GM21825 (cell line): ENCODE data around the gene FHIT.
"Not testable (repeated sequence)": the region's sequence is repeated elsewhere in the genome, so short reads cannot be mapped to it uniquely, and the experiment has no call there.

Experiments used
- ATAC-seq: cut with Tn5 transposase; IDR thresholded peaks from one replicate; pipeline ENCODE4 v1.9.1; 2021; ENCODE audit warnings: mild to moderate bottlenecking, moderate library complexity; ENCODE audit not compliant: unreplicated experiment

Gene FHIT

DNA sequence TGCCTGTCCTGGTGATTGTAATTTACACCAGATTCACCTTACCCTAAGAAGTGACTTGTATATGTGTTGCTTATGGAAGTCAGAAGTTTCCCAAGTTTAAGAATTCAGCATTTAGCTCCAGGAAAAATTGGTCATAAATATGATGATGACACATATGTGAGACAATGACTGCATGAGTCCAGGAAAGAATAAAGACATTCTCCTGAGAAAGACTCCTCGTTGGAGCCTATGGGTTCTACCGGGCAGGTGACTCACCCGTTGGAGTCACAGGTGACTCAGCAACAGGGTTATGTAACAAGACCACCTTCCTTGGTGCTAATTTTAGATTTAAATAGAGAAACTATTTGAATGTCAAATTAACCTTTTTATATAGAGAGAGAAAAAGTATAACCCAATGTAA, 662.4 kb downstream of the FHIT start:
- no peak for ATAC-seq

DNA sequence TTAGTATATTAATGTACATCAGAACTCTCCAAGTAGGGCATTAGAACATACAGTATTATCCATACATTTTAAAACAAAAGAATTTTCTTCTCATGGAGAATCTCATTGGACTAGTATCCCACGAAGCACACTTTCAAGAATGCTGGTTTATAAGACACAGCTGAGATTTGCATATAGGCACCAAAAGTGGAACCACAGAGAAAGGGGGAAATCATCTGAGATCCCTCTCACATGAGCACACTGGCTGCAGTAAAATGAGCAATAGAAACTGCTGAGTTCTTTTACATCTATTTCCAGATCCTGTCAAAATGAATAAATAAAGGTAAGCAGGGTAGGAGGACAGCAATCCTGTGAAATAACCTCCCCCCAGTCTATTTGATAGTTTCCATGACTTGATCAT, 665.3 kb downstream of the FHIT start:
- no peak for ATAC-seq

DNA sequence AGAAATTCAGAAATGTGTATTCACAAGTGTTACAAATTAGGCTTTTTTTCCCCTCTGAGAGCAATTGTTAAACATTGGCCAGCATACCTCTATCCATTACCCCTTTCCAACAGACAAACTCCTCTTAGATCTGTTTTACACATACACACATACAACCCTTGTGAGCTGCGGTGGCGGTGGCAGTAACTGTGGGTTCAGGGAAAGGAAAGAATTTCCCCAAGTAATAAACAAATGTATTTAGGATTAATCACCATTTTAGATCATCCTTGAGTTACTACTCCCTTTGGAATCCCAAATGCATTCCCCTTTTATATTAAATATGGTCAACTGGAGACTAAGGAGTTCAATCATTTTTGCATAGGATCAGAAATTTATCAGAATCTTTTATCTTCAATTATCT, 667.0 kb downstream of the FHIT start:
- no peak for ATAC-seq

DNA sequence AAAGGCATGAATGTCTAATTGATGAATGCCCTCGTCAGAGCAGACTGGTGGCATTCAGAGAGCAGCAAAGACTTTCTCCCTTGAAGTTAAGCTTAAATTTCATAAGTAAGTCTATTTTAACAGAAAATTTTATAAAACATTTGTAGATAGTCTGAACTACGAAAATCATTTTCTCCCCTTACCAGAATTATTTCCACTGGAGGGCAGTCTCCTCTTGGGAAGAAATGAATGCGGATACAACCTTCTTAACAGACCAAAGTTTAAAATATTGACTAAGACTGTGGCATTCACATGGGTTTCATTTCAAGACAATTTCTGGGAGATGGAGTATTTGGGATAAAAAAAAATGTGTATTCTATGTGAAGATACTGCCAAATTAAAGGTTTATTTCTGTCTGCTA, 669.0 kb downstream of the FHIT start:
- ATAC-seq: no peak

DNA sequence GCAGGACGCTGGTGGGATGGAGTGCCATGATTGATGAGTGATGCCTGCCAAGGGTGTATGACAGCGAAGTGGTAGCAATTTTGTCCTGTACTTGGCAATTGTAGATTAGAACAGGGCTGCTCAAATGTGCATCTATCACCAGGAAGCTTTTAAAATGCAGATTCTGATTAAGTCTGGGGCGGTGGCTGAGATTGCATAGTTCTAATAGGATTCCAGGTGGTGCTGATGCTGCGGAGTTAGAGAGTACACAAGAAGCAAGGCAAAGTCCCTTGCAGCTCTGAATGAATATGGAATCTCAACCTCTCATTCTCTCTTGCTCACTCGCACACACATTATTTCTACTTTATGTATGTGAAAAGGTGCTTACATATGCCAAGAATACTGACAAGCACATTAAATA, 670.4 kb downstream of the FHIT start:
- ATAC-seq: no peak

DNA sequence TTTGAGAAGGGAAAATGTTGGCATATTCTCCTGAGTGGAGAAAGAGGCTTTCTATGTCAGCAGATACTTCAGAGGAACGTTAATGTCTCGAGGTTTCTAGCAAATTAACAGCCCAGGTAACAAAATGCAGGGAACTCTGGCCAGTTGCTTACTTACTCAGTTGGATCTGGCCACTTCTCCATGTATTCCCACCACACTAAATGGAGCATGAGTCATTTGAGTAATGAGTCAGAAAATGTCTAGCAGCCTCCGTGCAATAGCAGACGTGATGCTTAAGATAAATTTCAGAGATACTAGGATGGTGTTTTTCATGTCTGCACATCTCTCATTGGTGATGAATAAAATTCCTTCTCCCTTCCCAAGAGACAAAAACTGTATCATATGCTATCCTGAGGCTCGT, 671.5 kb downstream of the FHIT start:
- ATAC-seq: no peak

DNA sequence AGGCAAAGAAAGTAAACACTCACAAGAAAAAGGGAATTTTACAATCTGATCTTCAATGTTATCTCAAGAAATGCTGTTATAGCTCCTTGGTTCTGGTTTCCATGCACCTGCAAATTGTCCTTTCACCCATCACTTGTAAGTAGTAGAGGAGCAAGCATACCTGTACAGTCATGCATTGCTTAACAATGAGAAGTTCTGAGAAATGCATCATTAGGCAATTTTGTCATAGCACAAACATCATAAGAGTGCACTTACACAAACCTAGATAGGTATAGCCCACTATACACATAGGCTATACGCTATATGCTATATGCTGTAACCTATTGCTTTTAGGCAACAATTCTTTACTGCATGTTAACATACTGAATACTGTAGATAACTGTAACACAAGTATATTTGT, 672.3 kb downstream of the FHIT start:
- ATAC-seq: no peak

DNA sequence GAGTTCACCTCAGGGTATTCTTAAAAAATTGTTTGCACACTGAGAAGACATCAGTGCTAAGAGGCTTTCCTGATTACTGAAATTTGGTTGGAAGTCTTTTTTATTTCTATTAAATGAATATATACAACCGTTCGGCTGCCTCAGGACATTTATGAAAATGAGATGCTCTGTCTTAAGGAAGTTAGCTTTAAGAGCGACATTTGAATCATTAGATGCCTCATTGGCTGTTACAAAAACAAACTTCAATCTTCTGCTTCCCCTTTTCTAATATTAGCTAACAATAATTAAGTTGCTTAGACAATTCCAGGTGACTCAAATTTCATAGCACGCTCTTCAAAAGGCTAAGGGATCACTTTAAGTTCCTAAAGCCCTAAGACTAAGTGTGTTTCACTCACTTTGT, 673.7 kb downstream of the FHIT start:
- no peak for ATAC-seq

DNA sequence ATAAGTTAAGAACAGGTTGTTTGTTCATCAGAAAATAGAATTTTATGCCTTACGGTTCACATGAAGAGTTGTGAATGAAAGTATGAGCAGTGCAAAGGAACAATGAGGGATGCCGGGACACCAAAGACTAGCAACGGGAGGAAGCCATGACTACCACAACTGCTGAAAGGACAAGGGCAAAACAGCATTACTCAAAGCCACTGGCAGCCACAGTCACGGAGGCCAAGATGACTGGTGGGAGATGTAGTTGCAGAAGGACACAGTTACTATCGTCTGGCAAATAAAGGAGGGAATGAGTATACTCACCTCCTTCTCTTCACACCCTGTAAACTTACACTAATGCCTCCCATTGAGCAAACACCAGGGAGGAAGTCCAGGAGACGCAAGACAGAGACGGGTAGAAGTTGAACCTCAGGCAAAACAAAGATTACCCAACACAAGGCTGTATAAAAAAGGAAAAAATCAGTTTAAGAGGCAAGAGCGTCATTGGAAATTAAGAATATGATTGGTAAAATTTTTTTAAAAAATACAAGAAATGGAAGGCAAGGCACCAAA, 675.5 kb downstream of the FHIT start:
- ATAC-seq: no peak

DNA sequence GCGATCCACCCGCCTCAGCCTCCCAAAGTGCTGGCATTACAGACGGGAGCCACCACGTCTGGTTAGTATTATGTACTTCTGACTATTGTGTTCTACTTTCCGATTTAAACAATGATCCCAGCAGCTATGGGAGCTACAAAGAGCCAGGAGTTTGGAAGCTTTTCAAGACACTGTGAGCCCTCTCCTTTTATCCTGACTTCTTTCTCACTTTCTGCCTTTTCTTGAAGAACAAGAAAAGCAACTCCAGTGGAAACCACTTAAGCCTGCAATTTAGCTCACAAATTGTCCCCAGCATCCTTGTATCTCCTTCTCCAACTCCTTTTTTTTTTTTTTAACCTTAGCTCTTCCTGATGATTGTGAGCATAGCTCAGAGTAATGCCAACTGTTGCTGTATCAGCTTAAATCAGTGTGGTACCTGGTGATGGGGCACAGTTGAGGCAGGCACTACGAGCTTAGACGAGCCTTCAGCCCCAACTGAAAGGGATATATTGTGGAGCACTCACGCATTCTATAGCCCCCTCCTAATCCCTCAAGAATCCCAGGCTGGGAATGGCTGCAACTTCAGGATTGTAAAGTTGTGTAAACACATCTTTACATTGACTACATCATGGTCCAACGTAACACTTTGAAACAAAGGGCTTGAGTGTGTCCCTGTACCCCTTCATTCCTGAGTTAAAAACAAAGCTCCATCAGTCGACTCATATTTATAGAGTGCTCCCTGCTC, 677.0 kb downstream of the FHIT start:
- no peak for ATAC-seq

DNA sequence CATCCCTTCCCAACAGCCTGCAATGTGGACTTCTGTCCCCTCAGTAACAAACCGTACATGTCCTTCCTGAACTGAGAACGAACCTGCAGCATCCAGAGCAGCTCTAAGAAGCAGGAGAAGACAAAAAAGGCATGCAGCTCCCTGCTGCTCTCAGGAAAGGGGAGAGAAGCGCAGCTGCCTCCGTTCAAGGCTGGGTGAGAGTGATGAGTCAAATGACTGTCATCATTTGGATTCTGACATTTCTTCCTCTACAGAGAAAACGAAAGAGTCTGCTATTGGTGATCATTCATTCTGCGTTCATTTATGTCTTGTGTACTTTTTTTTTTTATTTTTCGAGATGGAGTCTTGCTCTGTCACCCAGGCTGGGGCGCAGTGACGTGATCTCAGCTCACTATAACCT, 677.8 kb downstream of the FHIT start:
- ATAC-seq: no peak

DNA sequence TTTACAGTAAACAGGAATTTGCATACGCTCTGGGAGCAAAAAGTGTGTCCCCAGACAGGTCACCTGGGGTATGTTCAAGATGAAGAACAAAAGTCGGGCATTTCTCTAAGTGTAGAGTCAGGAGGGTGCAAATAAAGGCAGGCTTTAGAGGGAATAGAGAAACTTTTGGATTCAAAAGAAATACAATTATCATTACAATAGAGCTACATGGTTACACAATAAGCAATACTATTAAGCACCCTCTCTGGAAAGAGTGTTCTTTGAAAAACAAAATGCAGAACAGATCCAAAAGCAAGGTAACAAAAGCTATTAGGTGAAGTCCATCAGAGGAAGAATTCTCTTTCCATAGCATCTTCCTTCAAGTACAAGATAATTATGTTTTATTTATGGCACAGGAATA, 679.7 kb downstream of the FHIT start:
- no peak for ATAC-seq

DNA sequence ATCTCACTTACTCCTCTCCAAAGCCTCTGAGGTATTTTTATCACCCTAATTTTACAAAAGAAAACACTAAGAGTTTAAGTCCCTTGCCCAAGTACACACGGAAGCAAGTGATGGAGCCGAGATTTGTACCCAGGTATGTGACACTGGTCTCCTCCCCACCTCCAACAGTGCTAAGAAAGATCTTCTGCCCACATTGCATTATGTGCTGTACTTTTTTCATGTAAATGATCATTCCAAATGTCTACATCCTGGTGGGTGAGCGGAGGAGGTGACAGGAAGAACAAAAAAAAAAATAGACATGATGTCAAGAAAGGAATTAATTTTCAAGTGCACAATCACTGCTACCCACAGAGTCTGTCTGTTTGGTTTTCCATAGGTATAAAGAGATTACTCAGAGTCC, 694.1 kb downstream of the FHIT start:
- no peak for ATAC-seq

DNA sequence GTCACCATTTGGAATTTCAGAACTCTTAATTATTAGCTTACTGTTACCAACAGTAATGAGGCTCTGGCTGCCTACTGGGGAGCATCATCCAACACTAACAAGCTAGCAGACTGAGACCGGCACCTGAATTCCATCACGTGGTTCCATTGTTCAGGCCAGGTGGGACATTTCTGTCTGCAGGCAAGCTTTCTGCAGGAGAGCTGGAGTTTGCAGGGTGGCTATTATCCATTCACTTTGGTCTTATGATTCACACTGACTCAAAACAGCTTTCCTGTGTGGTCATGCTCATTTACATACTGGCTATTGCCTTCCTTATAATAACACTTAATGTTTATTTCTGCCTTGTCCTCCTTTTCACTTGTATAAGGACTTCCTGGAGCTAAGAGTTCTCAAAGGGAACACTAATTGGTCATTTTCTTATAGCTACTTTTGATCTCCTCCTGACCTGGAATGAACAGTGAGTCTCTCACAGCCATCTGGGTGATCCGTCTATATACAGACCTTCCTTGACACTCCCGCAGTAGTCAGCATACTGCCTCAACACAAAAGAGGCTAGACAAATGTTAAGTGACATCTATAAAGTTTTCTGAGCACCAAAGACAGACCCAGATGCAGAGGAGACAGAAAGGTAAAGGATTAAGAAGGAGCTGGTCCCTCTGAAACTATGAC, 695.4 kb downstream of the FHIT start:
- peak; percentile 91 for ATAC-seq

DNA sequence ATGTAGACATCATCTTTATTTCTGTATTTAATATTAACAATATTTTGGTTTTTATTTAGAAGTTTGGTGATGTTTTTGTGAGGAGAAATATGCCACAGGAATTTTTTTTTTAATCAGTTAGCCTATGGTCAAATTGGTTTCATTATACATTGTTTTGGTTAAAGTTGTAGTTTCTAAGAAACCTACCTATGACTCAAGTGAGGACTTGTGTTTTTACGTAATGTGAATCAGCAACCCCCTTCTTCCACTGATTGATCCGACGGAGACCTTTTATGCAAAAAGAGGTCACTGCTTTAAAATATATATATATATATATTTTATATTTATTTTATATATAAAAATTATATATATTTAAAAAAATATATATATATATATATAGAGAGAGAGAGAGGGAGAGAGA, 698.1 kb downstream of the FHIT start:
- no peak for ATAC-seq

DNA sequence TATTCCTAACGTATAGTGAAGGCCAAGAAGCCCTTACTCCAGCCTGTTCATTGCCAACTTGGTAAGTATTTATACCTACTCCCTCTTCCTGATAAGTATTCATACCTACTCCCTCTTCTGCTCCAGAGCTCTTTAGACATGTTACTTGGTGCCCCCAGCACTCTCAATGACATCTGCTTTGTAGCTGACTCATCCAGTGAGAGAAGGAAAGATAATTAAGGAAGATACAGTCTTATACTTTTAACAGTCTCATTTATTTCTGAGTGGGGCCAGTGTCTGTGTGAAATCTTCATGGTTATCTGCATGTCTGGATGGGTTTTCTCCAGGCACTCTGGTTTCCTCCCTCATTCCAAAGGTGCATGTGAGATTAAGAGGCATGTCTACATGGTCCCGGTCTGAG, 698.7 kb downstream of the FHIT start:
- no peak for ATAC-seq

DNA sequence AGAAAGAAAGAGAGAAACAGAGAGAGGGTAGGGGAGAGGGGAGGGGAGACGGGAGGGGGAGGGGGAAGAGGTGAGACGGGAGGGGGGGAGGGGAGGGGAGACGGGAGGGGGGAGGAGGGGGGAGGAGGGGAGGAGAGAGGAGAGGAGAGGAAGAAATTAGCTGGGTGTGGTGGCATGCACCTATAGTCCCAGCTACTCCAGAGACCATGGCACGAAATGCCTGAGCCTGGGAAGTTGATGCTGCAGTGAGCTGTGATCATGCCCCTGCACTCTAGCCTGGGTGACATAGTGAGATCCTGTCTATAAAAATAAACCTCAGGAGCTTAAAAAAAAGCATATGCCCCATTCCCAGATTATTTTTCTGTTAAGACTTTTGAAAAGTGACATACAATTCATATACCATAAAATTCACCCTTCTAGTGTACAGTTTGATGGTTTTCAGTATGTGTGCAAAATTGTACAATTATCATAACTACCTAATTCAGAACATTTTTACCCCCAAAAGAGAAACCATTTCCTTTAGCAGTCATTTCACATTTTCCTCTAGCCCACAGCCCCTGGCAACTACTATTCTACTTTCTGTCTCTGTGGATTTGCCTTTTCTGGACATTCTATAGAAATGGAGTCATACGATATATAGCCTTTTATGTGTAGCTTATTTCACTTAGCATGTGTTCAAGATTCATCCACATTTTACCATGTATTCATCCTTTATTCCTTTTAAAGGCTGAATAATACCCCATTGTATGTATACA, 699.6 kb downstream of the FHIT start:
- no peak for ATAC-seq

DNA sequence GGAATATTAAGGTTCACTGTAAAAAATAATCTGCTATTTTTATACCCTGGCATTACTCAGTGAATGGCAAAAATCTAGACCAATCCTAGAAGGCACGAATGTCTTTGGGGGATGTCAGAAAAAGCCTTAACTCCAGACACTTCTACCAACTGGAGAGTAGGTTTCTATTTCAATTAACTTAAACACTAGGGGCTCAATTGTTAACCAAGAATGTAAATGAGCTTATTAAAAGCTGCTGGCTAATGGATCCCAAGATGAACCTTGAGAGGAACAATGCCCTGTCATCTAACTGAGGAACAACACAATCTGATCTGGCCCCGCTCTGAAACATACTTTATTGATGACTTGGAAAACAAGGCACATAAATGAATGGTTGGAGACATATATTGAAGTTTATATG, 701.4 kb downstream of the FHIT start:
- ATAC-seq: no peak

DNA sequence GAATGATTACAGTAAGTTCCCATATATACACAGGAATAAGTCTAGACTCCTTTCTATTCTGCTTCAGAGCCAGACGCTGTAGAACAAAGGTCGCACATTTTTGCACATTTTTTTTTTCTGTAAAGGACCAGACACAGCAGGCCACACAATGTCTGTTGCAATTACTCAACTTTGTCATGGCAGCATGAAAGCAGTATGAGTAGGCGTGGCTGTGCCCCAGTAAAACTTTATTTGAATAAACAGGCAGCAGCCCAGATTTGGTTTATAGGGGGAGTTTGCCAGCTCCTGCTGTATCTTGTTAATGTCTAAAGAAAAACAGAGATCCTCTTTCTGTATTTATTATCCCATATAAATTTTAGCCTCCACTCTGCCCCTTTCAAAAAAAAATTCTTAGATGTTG, 708.3 kb downstream of the FHIT start:
- ATAC-seq: no peak

DNA sequence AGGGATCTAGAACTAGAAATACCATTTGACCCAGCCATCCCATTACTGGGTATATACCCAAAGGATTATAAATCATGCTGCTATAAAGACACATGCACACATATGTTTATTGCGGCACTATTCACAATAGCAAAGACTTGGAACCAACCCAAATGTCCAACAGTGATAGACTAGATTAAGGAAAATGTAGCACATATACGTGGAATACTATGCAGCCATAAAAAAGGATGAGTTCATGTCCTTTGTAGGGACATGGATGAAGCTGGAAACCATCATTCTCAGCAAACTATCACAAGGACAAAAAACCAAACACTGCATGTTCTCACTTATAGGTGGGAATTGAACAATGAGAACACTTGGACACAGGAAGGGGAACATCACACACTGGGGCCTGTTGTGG, 711.9 kb downstream of the FHIT start:
- ATAC-seq: not testable (repeated sequence)

DNA sequence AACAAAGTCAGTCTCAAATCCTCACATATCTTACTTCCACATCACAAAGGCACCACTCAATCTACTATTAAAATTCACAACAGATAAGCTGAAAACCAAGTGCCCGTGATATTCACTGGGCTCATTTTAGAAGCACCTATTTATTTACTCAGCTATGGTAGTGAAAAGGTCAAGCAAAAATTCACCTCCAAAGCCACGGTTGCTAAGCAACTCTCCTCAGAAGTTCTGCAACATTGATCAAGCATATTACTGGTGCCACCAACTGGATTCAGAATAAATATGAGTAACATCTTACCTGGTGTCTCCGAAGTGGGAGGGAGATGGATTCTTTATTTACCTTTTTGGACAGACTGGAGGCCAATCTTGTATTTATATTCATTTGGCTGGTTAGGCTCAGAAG, 714.8 kb downstream of the FHIT start:
- peak; percentile 60 for ATAC-seq

DNA sequence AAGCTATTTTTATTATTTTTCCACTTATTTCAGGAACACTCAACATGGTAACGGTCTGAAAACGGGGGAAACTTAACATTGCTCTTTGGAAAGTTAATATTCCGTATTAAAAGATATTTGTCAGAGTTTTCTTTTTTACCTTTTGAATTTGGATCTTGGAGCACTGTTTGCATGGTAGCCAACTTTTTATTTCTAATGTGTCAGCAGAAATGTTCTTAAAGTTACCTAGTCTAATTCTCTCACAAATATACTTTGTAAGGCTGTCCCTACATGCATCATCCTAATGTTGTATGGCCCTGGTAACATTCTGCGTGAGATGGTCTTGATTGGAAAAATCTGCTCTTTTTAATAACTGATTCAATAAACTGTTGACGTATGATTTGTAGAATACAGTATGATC, 719.5 kb downstream of the FHIT start:
- ATAC-seq: no peak
